ENCODE data around the gene PMS2.
"Not testable (repeated sequence)": the region's sequence is repeated elsewhere in the genome, so short reads cannot be mapped to it uniquely, and the experiment has no call there.

DNA sequence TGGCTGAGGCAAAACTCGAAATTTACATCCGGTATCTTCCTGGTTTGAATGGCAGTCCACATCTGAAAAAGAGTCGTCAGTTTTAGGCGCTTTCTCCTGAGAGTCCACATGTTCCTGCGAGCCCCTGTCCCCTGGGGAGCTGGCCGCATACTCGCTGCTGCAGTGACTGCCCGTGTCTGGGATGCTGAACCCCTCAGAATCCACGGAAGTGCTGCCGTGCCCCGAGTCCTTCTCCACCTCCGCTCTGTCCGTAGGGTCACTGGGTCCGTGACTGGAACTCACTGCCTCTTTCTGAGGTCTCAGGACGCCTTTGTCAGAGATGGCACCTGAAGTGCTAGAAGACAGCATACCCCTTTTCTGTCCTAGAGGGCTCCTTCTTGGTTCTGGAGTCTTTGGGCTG lies 21.8 kb downstream of the PMS2 start:
- TF ChIP-seq, protein P1, sequence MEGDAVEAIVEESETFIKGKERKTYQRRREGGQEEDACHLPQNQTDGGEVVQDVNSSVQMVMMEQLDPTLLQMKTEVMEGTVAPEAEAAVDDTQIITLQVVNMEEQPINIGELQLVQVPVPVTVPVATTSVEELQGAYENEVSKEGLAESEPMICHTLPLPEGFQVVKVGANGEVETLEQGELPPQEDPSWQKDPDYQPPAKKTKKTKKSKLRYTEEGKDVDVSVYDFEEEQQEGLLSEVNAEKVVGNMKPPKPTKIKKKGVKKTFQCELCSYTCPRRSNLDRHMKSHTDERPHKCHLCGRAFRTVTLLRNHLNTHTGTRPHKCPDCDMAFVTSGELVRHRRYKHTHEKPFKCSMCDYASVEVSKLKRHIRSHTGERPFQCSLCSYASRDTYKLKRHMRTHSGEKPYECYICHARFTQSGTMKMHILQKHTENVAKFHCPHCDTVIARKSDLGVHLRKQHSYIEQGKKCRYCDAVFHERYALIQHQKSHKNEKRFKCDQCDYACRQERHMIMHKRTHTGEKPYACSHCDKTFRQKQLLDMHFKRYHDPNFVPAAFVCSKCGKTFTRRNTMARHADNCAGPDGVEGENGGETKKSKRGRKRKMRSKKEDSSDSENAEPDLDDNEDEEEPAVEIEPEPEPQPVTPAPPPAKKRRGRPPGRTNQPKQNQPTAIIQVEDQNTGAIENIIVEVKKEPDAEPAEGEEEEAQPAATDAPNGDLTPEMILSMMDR (conservative IDR thresholded peaks at IDR 0.05; ENCODE audit: low read depth in 2 of 2): not testable (repeated sequence)
- TF ChIP-seq JUNB (IDR thresholded peaks at IDR 0.05; ENCODE audit: unreplicated experiment); STAT1 (IDR thresholded peaks at IDR 0.05; ENCODE audit: unreplicated experiment); POLR2AphosphoS5 (IDR thresholded peaks at IDR 0.05; ENCODE audit: low read depth); CREB1 (CRISPR knock-in tag; IDR thresholded peaks at IDR 0.05; ENCODE audit: low read depth); EZH2phosphoT487 (IDR thresholded peaks at IDR 0.05; ENCODE audit: unreplicated experiment); EZH2 (IDR thresholded peaks at IDR 0.05; ENCODE audit: low read depth, unreplicated experiment); ETS1 (IDR thresholded peaks at IDR 0.05); ZNF331 (CRISPR knock-in tag; IDR thresholded peaks at IDR 0.05; ENCODE audit: low read depth); ZNF462 (CRISPR knock-in tag; IDR thresholded peaks at IDR 0.05); NANOG (IDR thresholded peaks at IDR 0.05; ENCODE audit: borderline replicate concordance); ZNF114 (CRISPR knock-in tag; IDR thresholded peaks at IDR 0.05): not testable (repeated sequence)
- TF ChIP-seq, protein P2, sequence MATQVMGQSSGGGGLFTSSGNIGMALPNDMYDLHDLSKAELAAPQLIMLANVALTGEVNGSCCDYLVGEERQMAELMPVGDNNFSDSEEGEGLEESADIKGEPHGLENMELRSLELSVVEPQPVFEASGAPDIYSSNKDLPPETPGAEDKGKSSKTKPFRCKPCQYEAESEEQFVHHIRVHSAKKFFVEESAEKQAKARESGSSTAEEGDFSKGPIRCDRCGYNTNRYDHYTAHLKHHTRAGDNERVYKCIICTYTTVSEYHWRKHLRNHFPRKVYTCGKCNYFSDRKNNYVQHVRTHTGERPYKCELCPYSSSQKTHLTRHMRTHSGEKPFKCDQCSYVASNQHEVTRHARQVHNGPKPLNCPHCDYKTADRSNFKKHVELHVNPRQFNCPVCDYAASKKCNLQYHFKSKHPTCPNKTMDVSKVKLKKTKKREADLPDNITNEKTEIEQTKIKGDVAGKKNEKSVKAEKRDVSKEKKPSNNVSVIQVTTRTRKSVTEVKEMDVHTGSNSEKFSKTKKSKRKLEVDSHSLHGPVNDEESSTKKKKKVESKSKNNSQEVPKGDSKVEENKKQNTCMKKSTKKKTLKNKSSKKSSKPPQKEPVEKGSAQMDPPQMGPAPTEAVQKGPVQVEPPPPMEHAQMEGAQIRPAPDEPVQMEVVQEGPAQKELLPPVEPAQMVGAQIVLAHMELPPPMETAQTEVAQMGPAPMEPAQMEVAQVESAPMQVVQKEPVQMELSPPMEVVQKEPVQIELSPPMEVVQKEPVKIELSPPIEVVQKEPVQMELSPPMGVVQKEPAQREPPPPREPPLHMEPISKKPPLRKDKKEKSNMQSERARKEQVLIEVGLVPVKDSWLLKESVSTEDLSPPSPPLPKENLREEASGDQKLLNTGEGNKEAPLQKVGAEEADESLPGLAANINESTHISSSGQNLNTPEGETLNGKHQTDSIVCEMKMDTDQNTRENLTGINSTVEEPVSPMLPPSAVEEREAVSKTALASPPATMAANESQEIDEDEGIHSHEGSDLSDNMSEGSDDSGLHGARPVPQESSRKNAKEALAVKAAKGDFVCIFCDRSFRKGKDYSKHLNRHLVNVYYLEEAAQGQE (IDR thresholded peaks at IDR 0.05; ENCODE audit: unreplicated experiment): not testable (repeated sequence)
